Stimulated activated CD4-positive, alpha-beta T cell treated with anti-CD3 and anti-CD28 coated beads, Interleukin-4, amount 100 ng/mL, for 48 hours (primary cell): ENCODE results near the gene GALNT9.
"Not testable (repeated sequence)": the region's sequence is repeated elsewhere in the genome, so short reads cannot be mapped to it uniquely, and the experiment has no call there.

Experiments
- DNase-seq, 2 donors: peaks; one replicate each; pipeline ENCODE4 v3.0.0-alpha.2; 2020; ENCODE audit warnings: low read depth in 2 of 2

Gene GALNT9

DNA sequence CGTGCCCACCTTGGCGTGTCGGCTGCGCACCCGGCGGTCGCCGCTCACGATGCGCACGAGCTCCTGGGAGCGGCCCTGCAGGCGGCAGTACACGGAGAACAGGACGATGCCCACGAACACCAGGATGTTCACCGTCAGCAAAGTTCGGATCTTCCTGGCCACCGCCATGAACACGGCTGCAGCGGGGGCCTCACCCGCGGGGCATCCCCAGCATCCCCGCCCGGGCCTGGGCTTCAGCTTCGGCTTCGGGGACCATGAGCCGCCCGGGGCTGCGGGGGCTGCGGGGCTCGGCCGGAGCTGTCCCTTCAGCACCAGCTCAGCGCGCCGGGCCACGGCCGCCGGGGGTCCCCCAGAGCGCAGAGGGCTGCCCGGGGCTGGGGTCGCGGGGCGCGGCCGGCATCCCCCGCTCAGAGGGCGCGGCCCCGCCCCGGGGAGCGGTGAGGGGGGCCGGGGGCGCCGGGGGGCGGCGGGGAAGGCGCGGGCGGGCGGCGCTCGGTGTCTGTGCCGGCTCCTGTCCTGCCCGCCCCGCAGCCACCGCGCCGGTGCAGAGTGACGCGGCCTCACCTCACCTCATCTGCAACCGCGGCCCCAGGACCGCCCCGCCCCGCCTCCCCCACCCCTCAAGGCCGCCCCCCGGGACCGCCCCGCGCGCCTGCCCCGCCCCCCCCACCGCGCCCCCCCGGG lies at the start of gene GALNT9:
Gene GALNT9 (minus strand): TSS at position 554 of the 684 bp plus-strand sequence. CDS start 386 bp downstream, at position 168.
- DNase-seq, result peak in 1 of 2 donors; percentile 16

DNA sequence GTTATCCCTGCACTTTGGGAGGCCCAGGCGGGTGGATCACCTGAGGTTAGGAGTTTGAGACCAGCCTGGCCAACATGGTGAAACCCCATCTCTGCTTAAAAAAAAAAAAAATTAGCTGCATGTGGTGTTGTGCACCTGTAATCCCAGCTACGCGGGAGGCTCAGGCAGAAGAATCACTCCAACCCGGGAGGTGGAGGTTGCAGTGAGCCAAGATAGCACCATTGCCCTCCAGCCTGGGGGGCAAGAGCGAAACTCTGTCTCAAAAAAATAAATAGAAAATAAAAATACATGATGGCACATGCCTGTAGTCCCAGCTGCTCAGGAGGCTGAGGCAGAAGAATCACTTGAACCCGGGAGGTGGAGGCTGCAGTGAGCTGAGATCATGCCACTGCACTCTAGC lies 49.7 kb upstream of the GALNT9 start:
- DNase-seq, result not testable (repeated sequence)

DNA sequence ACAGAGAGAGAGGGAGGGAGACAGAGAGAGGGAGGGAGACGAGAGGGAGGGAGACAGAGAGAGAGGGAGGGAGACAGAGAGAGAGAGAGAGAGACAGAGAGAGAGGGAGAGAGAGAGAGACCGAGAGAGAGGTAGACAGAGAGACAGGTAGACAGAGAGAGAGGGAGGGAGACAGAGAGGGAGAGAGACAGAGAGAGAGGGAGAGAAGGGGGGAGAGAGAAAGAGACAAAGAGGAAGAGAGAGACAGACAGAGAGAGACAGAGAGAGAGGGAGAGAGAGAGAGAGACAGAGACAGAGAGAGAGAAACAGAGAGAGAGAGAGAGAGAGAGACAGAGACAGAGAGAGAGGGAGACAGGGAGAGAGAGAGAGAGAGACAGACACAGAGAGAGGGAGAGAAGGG lies 47.8 kb upstream of the GALNT9 start:
- no peak for DNase-seq

DNA sequence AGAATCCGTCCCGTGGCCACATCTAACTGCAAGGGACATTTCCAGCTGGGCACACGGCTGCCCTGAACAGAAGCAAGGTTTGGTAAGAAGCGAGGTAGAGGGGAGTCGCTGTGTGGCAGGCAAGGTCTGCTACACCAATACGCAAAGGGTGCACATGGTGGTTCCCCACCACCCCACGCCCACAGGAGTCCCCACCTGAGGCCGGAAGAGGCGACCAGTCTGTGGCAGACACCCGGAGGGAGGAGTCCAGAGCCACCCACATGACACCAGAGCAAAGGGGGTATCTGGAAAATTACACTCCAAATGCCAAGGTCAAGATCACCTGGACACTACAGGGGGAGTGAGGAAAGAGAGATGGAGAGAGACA lies 47.1 kb upstream of the GALNT9 start:
- DNase-seq, result no peak

DNA sequence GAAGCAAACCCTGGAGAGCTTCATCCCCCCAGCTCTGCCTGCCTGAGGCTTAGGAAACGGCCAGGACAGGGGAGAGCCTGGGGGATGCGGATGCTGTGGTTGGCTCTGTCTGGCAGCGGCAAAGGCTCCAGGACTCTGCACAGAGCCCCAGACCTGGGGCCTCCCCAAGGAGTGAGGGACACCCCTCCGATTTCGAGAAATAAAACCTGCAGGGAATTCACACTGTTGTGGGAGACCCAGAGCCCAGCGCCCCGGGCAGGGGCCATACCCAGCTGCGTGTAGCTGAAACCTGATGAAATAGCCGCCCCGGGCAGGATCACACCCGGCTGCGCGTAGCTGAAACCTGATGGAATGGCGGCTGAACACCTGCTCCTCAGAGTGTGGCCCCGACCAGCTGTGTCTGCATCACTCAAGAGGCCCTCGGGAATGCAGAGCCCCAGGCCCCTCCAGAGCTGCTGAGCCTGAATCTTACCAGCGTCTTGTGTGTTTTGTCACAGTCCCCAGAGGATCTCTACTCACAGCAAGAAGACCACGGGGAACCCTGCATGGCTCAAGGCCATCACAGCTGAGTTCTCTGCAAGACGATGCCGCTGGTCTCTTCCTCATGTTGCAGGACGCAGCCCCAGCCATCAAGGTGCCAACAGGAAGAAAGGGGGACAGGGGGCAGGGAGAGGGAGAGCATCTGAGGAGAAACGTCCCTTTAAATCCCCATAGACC lies 46.5 kb upstream of the GALNT9 start:
- no peak for DNase-seq

DNA sequence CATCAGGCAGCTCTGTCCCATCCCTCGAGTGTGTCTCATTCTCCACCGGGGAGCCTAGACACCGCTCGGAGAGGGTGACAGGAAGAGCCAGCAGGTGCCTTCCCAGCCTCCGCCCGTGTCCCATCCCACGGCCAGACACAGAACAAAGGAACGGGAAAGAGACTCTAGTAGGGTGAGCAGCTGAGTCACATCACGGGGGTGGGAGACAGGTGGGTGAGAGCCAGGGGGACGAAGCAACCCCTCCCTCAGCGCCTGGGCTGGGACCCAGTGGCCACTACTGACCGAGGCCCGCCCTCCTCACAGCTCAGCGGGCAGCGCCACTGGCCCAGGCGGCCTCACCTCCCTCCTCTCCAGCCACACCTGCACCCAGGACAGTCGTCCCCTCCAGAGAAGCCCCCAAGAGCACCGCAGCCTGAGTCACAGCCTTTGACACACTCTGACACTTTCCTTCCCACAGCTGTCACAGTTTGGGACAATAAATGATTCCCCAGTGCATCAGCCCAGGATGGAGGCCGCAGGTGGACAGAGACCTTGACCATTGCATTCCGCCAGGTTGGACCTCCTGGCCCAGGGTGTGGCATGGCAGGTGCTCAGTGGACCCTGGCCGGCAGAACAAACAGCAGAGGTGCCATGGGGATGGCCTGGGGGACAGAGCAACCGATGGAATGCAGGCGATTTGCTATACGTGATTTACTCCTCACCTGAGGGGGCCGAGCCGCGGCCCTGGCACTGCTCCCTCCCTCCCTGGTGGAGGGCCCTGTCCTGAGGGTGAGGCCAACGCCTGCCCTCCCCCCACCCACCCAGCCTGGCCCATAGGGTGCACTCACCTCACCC lies 45.4 kb upstream of the GALNT9 start:
- DNase-seq, result no peak

DNA sequence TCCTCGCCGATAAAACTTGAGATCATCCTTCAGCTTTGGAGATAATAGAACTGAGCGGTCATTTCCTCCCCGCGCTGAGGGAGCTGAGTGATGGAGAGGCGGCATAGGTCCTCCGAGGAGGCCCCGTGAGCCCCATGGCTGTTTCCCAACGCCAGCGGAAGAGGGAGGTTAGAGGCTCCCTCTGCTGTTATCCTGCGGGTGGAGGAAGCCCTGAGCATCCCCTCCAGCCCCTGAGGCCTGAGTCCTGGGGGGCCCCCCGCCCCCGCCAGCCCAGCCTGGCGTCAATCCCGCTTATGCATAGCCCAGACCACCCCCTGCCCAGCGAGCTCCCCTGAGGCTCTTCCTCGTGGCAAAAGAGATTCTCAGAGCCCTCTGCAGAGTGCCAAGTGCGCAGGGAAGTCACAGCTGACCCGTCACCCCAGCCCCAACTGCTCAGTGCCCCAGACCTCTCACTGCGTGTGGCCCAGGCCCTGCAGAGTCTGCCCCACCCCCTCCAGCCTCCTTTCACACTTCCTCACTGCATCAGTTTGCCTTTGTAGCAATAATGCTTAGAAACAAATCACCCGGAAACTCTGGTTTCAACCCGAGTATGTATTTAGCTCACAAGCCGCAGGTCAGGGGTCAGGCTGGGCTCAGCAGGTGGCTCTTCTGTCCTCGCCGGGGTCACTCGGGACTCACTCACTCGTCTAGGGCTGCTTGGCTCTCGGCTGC lies 44.7 kb upstream of the GALNT9 start:
- no peak for DNase-seq

DNA sequence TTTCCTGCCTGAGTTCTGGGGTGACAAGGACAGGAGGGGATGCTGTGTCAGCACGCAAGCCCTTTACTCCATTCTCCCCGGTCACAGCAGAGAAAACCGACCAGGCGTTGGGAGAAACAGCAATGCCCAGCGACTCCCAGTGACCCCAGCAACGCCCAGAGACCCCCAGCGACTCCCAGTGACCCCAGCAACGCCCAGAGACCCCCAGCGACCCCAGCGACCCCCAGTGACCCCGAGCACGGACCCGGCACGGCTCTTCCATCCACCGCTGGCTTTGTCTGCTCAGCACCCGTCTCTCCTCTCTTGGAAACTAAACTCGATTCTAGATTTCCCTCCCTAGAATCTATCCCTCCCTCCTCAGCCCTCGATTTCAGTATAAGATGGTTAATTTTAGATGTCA lies 38.5 kb upstream of the GALNT9 start:
- DNase-seq, result no peak

DNA sequence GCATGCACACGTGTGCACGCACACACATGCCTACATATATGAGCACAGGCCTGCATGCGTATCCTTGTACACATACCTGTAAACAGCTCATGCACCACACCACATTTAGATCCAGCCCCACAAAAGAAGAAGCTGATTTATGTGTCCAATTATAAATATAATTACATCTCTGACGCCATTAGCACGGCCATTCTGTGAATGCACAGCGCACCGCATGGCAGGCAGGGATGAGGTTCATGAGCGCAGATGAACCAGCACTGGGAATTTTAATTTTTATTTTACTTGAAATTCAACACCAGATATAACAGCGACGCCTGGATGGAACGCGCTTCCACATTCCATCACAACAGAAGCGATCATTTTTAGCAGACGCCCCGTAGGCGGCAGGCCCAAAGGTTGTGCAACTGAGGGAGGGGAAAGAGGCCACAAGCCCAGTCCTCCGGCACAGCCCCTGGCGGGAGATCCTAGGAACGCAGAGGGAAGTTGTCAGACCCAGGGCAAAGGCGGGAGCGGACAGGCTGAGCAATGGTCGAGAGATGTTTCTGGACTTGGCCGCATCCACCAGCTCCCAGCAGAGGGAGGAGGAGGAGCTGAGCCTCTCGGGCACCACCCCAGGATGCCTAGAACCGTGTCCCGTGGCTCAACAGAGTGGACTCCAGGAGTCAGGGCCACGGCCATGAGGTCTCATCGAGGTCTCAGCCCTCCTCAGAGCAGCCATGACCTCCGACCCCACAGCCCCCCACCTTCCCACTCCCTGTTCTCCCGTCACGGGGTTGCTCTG lies 37.9 kb upstream of the GALNT9 start:
- no peak for DNase-seq

DNA sequence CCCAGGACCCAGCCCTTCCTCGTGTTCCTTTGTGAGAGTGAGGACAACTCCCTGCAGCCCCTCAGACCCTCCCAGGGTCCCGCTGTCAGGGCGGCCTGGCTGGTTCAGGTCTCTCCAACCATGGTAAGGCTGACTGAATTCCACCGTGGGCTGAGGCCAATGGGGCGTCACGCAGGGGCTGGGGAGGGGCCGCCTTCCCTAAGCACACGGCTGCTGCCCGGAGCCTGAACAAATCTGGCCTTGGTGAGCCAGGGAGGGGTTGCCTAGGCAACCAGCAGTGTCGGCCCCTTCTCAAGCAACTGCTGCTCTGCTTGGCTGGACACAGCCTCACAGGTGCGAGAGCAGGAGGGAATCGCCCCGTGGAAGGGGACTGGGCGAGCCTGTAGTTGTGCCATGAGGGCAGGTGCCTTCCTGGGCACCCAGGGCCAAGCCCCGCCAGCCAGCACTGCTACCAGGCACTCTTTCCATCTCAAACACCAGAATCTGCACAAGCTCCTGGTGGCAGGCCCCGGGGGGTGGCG lies 37.0 kb upstream of the GALNT9 start:
- no peak for DNase-seq

DNA sequence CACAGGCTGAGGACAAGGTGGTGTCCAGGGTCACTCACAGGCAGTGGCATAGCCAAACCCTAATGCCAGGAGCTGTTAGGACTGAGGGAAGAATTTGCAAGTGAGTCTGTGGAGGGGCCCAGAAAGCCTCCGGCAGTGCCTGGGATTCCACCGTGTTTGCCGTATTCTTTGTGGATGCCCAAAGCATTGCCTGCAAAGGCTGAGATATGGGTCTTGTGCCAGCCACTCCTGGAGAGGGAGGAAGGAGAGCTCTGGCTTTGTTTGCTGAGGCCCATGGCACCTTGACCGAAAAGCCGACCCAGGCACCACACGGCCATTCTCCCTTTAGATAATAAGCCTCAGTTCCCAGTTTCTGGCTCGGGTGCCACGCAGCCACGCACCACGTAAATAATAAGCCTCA lies 35.8 kb upstream of the GALNT9 start:
- DNase-seq, result no peak

DNA sequence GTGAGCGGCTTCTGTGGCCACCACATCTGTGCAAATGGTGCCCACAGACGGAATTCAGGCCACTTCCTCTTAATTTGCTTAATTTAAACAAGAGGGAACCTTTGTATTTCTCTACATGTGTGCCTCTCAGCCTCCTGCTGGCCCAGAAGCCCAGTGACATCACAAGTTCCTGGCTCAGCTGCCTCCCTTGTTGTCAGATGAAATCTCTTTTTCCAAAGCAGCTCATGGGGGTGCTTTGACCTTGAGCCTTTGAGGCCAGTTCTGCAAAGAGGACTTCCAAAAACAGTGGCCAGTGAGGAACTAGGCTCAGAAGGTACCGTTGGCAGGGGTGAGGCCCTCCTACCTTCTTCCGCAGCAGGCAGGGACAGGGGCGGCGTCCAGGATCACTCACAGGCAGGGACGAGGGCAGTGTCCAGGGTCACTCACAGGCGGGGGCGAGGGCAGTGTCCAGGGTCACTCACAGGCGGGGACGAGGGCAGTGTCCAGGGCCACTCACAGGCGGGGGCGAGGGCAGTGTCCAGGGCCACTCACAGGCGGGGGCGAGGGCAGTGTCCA lies 35.0 kb upstream of the GALNT9 start:
- no peak for DNase-seq

DNA sequence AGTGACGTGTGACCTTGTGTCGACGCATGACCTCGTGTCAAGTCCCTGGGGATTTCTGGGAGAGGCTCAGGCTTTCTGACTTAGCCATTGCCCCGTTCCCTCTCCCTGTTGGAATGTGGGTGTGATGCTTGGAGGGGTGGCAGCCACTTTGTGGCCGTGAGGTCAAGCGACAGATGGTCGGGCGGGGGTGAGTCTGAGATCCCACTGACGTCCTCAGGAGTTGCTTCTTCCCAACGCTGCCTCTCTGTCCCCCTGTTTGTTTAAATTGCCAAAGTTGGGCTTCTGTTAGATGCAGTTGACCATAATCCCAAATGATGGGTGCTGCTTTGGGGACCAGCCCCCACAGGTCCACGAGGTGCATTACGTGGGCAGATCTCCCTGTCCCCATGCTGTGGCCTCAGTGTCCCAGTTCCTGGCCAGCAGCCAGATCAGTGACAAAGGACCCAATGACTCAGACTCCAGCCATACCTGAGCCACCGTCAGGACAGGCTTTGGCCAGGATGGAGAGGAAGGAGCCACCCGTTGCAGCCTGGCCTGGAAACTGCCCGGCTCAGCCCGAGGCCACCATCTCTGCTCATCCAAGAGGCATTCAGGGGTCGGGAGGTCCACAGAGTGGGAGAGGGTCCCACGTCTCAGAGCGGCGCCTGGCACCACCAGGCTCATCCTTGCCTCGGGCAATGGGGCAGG lies 34.4 kb upstream of the GALNT9 start:
- no peak for DNase-seq

DNA sequence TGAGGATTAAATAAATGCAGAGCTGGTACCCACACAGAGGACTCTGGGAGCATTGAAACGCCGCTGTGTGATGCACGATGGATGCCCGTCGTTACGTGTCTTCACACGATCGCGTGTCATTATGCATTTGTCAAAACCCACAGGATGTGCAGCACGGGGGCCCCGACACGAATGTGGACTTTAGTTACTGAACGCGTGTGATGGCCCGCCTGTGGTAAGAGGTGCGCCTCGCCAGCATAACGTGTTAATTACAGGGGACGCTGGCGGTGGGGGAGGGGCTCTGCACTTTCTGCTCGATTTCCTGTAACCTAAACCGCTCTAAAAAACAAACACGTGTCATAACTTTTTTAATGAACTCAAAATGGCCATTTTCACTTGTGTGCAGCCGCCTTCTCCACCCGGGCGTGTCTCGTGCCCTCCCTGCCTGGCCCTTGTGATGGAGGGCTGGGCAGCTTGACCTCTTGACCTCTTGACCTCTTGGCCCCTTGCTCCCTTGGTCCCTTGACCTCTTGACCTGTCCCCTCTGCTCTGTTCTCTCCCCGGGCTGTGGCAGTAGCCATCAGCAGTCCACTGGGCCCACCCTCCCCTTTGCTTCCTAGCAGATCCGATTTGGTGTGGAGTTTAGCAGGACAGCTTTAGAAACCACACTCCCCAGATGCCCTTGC lies 33.7 kb upstream of the GALNT9 start:
- no peak for DNase-seq

DNA sequence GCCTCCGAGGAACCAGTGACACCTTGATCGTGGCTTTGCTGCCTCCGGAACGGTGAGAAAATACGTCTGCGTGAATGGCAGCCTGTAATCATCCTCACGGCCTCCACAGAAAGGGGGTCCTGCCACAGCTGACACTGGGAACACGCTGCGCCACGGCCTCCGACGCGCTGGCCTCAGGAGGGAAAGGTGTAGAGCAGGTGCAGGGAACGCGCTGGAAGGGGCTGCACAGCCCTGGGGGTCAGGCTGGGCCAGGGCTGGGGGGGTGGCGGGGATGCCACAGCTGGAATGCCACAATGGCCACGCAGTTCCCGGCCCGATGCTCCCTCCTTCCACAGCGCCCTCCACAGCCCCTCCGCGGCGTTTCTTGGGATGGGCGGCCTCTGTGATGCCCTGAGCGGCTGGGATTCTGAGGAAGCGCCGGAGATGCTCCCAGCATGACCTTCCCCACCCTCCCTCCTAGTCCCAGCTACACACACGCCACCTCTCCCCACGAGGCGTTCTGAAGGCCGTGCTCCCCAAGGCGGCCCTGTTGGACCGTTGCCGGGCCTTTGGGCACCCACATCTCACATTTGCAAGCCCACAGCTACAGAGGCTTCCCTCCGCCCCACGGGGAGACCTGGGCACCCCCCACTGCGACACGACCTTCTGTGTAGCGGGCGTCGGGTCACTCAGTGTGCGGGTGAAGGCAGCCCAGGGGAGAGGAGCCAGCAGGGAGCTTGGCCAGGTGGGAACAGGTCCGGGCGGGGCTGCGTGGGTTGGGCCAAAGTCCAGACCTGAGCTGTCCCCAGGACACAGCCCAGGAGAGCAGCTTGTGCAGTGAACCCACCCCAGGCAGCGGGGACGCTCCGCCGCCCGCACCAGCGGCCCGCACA lies 31.8 kb upstream of the GALNT9 start:
- DNase-seq, result no peak

DNA sequence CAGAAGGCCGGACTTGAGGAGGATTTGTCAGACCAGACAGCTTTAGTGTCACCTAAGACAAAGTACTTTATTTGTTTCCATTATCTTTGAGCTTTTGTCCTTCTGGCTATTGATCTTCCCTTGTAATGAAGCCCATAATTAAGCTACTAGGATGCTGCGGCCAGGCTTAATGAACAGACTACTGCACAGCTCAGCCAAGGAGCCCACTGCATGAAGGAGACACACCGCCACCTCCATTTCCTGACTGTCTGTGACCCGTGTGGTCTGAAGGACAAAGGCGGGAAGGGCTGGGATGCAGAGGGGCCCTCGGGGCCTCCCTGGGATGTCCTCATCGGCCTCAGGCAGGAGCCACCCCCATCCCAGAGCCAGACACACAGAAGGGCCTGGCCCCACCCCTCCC lies 31.0 kb upstream of the GALNT9 start:
- DNase-seq, result no peak

DNA sequence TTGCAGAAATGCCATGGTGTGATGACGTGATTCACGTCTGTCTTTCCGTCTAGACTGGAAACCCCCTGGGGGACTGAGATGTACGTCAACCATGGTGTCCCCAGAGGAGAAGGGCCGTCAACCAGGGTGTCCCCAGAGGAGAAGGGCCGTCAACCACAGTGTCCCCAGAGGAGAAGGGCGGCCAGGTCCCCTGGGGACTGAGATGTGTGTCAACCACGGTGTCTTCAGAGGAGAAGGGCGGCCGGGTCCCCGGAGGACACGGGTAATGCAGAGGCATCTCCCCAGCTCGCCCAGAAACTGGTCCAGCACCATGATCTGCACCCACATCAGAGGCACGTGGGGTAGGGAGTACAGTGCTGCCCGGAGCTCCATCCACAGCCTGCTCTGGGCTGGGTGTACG lies 30.6 kb upstream of the GALNT9 start:
- no peak for DNase-seq

DNA sequence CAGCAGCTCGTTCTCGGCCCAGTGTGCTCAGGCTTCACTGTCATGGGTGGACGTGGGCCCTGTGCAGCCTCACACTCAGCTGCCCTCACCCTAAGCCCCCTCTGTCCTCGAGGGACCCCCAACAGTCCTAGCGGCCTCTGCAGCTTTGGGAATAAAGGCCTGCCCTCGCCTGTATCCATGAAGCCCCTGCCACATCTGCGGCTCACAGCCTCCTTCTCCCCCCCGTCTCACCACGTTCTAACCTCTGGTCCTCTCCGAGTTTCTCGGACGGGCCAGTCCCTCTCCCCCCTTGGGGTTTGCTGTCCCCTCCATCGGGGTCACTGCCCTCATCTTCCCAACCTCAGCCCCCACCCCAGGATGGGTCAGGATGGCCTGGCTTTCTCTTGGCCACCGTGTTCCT lies 30.2 kb upstream of the GALNT9 start:
- DNase-seq, result no peak
